ENCODE data around the gene ARMC9.
"Not testable (repeated sequence)": the region's sequence is repeated elsewhere in the genome, so short reads cannot be mapped to it uniquely, and the experiment has no call there.

The ARMC9 gene

DNA sequence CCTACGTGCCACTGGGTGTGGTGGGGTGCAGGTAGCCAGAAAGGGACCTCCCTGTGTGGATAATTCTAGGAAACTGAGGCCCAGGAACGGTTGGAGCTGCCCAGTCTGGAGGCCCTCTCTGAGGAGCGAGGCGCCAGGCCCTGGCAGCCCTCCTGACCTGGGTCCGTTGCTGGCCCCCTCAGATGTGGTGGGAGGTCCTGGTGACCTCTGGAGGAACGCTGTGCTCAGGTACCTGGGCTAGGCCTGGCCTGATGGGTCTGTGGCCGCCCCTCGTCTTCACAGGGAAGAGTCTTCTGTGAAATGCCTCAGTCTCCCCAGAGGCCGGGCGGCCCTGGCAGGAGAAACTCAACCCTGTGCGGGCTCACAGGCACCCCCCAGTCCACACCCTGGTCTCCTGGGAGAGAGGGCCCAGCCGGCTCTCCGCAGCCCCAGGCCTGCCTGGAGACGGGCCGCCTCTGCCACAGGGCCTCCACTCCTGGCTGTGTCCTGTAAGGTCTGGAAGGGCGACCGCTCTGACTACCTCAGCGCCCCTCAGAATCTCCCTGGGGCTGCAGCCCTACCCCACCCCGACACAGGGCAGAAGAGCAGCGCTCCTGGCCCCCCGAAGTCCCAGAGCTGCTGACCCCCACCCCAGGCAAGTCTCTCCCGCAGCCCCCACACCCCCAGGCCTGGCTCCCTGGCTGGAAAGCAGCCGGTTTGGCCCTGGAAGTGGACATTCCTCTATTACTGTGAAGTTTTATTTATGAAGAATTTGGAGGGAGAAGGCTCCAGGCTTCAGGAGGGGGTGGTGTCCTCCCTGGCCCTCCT, 200.8 kb downstream of the ARMC9 start:
- no peak for DNase-seq (ENCODE audit: low read depth)

- DNase-seq (ENCODE audit: low read depth), result no peak
These were observed 201.6 kb downstream of the ARMC9 start for GRCh38 chr2:231399853-231400680.

GRCh38 chr2:231400681-231401080, 202.2 kb downstream of the ARMC9 start:
- DNase-seq (ENCODE audit: low read depth), result not testable (repeated sequence)

- DNase-seq (ENCODE audit: low read depth), result not testable (repeated sequence)
These were observed 202.7 kb downstream of the ARMC9 start for GRCh38 chr2:231401101-231401500.

DNA sequence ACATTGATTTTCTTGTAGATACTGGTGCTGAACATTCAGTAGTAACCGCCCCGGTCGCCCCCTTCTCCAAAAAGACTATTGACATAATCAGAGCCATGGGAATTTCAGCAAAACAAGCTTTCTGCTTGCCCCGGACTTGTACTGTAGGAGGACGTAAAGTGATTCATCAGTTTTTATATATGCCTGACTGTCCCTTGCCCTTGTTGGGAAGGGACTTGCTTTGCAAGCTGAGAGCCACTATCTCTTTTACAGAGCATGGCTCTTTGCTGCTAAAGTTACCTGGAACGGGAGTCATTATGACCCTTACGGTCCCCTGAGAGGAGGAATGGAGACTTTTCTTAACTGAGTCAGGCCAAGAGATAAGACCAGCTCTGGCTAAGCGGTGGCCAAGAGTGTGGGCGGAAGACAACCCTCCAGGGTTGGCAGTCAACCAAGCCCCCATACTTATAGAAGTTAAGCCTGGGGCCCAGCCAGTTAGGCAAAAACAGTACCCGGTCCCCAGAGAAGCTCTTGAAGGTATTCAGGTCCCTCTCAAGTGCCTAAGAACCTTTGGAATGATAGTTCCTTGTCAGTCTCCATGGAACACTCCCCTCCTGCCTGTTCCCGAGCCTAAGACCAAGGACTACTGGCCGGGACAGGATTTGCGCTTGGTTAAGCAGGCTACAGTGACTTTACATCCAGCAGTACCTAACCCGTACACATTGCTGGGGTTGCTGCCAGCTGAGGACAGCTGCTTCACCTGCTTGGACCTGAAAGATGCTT, 205.2 kb downstream of the ARMC9 start:
- DNase-seq (ENCODE audit: low read depth), result not testable (repeated sequence)

DNA sequence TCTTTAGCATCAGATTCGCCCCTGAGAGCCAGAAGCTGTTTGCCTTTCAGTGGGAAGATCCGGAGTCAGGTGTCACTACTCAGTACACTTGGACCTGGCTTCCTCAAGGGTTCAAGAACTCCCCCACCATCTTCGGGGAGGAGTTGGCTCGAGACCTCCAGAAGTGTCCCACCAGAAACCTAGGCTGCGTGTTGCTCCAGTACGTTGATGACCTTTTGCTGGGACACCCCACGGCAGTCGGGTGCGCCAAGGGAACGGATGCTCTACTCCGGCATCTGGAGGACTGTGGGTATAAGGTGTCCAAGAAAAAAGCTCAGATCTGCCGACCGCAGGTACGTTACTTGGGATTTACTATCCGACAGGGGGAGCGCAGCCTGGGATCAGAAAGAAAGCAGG, 205.8 kb downstream of the ARMC9 start:
- not testable (repeated sequence) for DNase-seq (ENCODE audit: low read depth)

- not testable (repeated sequence) for DNase-seq (ENCODE audit: low read depth)
These were observed 207.4 kb downstream of the ARMC9 start for GRCh38 chr2:231405601-231406367.

DNA sequence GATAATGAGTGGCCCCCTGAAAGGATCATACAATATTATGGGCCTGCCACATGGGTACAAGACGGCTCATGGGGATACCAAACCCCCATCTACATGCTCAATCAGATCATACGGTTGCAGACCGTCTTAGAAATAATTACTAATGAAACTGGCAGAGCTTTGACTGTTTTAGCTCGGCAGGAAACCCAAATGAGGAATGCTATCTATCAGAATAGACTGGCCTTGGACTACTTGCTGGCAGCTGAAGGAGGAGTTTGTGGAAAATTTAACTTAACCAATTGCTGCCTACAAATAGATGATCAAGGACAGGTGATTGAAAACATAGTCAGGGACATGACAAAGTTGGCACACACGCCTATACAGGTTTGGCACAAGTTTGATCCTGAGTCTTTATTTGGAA, 209.3 kb downstream of the ARMC9 start:
- DNase-seq (ENCODE audit: low read depth), result not testable (repeated sequence)

- not testable (repeated sequence) for DNase-seq (ENCODE audit: low read depth)
These were observed 209.9 kb downstream of the ARMC9 start for GRCh38 chr2:231408304-231408703.

DNA sequence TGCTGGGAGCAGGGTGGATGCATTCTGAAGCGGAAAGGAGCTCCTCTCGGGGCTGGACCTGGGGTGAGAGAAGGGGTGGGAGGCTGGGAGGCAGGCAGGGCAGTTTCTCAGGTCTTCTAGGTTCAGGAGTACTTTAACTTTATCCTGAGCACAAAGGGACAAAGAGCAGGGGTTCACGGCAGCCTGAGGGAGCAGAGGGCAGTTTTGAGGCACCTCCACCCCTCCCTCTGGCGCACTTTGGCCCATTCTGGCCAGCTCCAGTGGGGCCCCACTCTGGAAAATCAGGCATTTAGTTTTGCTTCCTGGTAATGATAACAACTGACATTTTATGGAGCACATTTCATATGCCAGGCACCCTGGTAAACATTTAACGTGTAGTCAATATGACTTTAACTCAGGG, 211.3 kb downstream of the ARMC9 start:
- no peak for DNase-seq (ENCODE audit: low read depth)

DNA sequence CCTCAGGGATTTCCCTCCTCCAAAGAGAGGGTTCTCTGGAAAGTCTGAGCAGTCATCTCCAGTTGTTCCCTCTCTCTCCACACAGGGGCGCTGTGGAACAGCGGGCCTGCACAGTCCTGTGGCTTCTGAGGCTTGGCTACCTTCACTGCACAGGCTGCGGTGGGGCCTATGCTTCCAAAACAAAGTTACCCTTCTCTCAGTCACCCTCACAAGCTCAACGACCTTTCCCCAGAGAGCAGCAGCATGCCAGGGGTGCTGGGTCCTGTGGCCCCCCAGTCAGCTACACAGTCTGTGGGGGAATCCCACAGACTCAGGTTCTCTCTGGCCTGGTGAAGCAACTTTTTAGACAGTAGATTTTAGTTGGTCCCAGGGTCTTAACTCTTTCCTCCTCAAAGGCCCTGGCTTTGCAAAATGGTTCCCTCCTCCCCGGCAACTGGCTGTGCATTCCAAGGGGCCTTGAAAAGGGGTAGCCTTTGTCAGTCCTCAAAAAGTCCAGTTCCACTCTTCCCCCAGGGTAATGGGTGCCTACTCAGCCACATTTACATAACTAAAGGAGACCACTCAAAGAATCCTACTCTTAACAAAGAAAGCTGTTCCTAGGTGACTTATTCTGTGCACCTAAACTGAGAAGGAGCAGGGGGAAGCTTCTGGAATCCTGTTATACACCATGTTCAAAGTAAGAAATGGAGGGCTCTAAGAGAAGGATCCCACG, 212.0 kb downstream of the ARMC9 start:
- DNase-seq (ENCODE audit: low read depth), result no peak

DNA sequence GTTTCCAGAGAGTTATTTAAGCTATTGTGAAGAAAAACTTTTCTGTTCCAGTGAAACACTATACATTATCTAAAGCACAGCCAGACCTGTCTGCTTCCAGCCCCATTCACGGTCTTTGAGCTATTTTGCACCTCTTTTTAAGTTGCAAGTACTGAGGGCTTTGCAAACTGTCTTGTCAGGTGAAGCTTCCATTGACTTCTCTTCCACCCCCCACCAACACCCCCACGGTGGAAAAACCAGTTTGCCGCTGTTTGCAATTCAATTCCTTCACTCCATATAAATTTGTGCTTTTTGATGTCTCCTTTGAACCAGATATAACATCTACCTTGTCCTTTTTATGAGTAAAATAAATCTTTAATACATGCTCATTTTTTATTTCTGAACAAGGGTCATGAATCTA, 212.8 kb downstream of the ARMC9 start:
- DNase-seq (ENCODE audit: low read depth), result no peak

GRCh38 chr2:231411831-231412617, 213.6 kb downstream of the ARMC9 start:
- DNase-seq (ENCODE audit: low read depth), result peak; percentile 52

GRCh38 chr2:231412618-231412963, 214.2 kb downstream of the ARMC9 start:
- DNase-seq (ENCODE audit: low read depth), result no peak

DNA sequence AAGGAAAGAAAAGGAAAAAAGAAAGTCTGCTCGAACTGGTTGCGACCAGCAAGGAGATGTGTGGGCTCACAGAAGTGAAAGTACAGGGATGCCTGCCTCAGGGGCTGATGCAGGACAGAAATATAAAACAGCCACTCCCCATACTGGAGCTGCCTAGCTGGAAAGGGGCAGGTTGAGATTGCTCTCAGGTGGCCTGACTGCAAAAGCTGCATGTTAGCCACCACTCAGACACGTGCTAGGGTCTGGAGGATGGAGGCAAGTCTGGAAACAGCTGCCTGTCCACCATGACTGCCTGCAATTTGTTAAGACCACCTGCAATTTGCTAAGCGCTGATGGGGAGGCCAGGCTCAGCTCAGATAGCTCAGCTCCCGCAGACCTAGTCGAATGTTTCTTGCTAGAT, 215.0 kb downstream of the ARMC9 start:
- no peak for DNase-seq (ENCODE audit: low read depth)

DNA sequence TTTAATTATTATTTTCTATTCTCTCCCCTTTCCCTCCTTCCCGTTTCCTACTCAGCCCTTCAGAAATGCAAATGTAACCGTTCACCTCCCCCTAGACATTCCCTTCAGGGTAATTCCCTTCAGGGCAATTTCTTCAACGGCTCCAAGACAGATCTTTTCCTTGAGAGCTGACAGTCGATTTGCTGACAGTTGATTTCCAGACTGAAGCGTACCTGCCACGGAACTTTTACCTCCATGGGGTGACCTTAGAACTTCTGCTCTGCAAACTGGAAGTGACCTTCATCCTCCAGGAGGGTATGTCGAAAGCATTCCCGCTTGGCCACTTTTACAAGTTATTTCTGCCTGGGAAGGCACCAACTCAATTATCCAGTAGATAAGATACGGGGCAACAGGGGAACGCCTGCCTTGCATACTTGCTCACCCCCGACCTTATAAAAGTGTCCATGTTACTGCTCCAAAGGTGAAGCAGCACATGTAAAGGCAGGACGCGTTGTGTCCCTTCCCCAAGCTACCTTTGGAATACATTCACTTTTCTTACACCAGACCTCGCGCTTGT, 215.6 kb downstream of the ARMC9 start:
- DNase-seq (ENCODE audit: low read depth), result no peak

DNA sequence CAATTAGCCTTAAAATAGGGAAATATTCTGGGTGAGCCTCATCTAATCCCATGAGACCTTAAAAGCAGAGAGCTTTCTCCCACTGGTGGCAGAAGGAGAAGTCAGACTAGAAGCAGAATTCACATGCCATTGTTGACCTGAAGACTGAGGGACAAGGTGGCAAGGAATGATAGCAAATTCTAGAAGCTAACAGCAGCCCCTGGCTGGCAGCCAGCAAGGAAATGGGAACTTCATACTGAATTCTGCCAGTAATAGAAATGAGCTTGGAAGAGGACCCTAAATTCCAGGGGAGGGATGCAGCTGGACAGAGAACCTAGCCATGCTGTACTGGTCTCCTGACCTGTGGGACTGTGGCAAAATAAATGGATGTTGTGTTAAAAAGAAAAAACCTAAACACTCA, 216.6 kb downstream of the ARMC9 start:
- DNase-seq (ENCODE audit: low read depth), result no peak

GRCh38 chr2:231418820-231419640, 220.6 kb downstream of the ARMC9 start:
- no peak for DNase-seq (ENCODE audit: low read depth)

GRCh38 chr2:231421051-231421580, 222.7 kb downstream of the ARMC9 start:
- no peak for DNase-seq (ENCODE audit: low read depth)
